Neural progenitor cell (in vitro differentiated cells): ENCODE measurements around the gene DOLPP1. TPM values are rescaled to one million over a fixed set of nuclear protein-coding genes. Genes with fewer than 3 reads are reported as not detected.
"Not testable (repeated sequence)": the region's sequence is repeated elsewhere in the genome, so short reads cannot be mapped to it uniquely, and the experiment has no call there.

Experiments
- DNase-seq: peaks from one replicate; pipeline ENCODE4 v3.0.0-alpha.2; 2016; ENCODE audit warnings: low spot score
- H2AFZ ChIP-seq: fragments of 200-600 bp; sonication (generic); replicated peaks from 2 replicates; pipeline ENCODE4 v1.6.1; 2016; ENCODE audit warnings: antibody characterized with exemption
- H3F3A ChIP-seq: fragments of 200-600 bp; sonication (generic); 2 replicates; pipeline ENCODE4 v1.6.1; 2016; ENCODE audit warnings: antibody characterized with exemption, low read depth
- H3K27ac ChIP-seq: fragments of 200-600 bp; sonication (generic); 2 replicates; pipeline ENCODE4 v1.5.1; 2016; ENCODE audit warnings: mild to moderate bottlenecking
- H3K27me3 ChIP-seq: fragments of 200-600 bp; sonication (generic); 2 replicates; pipeline ENCODE4 v1.6.1; 2016; ENCODE audit warnings: mild to moderate bottlenecking, moderate library complexity
- H3K36me3 ChIP-seq: fragments of 200-600 bp; sonication (generic); 2 replicates; pipeline ENCODE4 v1.5.1; 2016
- H3K4me1 ChIP-seq: fragments of 200-600 bp; sonication (generic); 2 replicates; pipeline ENCODE4 v1.6.1; 2016; ENCODE audit warnings: mixed run types
- H3K4me2 ChIP-seq: fragments of 200-600 bp; sonication (generic); 2 replicates; pipeline ENCODE4 v1.6.1; 2016
- H3K4me3 ChIP-seq: fragments of 200-600 bp; sonication (generic); 2 replicates; pipeline ENCODE4 v1.5.1; 2016
- H3K79me2 ChIP-seq: fragments of 200-600 bp; sonication (generic); 2 replicates; pipeline ENCODE4 v1.6.1; 2016; ENCODE audit warnings: low read depth
- H3K9ac ChIP-seq: fragments of 200-600 bp; sonication (generic); 2 replicates; pipeline ENCODE4 v1.6.1; 2016
- H3K9me3 ChIP-seq: fragments of 200-600 bp; sonication (generic); 2 replicates; pipeline ENCODE4 v1.5.1; 2016; ENCODE audit warnings: low read depth
- H4K20me1 ChIP-seq: fragments of 200-600 bp; sonication (generic); 2 replicates; pipeline ENCODE4 v1.6.1; 2016; ENCODE audit warnings: low read depth
- H3K27ac Mint-ChIP-seq: 3 replicates; pipeline ENCODE4 v1.8.0; 2021; ENCODE audit warnings: mixed read lengths
- H3K27me3 Mint-ChIP-seq: 2 replicates; pipeline ENCODE4 v1.8.0; 2022; ENCODE audit warnings: low read depth, mild to moderate bottlenecking, inconsistent platforms, moderate library complexity, mixed read lengths; ENCODE audit not compliant: insufficient read depth
- H3K36me3 Mint-ChIP-seq: 3 replicates; pipeline ENCODE4 v1.8.0; 2021; ENCODE audit warnings: mixed read lengths
- H3K4me1 Mint-ChIP-seq: 3 replicates; pipeline ENCODE4 v1.8.0; 2021; ENCODE audit warnings: mixed read lengths
- H3K4me3 Mint-ChIP-seq: 3 replicates; pipeline ENCODE4 v1.8.0; 2021; ENCODE audit warnings: mild to moderate bottlenecking, moderate library complexity, mixed read lengths
- H3K9me3 Mint-ChIP-seq: 3 replicates; pipeline ENCODE4 v1.8.0; 2020; ENCODE audit warnings: mixed read lengths
- EZH2 ChIP-seq: fragments of 200-600 bp; sonication (generic); IDR thresholded peaks from 2 replicates; pipeline ENCODE4 v1.6.1; 2017; ENCODE audit warnings: antibody characterized with exemption, mild to moderate bottlenecking, moderate library complexity
- EZH2phosphoT487 ChIP-seq: fragments of 200-600 bp; sonication (generic); IDR thresholded peaks from 2 replicates; pipeline ENCODE4 v1.6.1; 2017; ENCODE audit warnings: antibody characterized with exemption
- total RNA-seq: library from RNA; depleted of rRNA; stranded (reverse); fragments of >200 nt; gene quantifications from 2 replicates; pipeline ENCODE4 v1.2.3, GENCODE V29; 2015; ENCODE audit warnings: low replicate concordance
- TF ChIP-seq, protein P1 (sequence below): fragments of 200-600 bp; sonication (generic); IDR thresholded peaks from 2 replicates; pipeline ENCODE4 v1.5.1; 2017; ENCODE audit warnings: antibody characterized with exemption, mild to moderate bottlenecking

Gene DOLPP1
- total RNA-seq, 1 donor from 2014 or later, result 25.1 TPM

DNA sequence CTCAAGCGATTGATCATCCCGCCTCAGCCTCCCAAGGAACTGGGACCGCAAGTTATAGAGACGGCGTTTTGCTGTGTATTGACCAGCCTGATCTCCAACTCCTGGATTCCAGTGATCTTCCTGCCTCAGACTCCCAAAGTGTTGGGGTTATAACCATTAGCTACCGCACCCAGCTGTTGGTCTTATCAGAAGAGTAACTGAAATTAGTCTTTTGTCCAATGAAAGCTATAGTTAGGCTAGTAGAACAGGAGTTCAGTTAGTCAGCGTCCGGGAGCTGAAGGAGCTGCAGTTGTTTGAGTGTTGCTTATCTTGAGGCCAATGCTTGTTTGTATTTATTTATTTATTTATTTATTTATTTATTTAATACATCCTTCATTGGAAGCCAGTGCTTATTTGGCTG, 47.7 kb upstream of the DOLPP1 start:
- no peak for DNase-seq
- no peaks in the 10 kb centered on the region for H3K9me3 ChIP-seq
- no peak overlapping the region for H3K4me2 ChIP-seq
- H3K36me3 Mint-ChIP-seq, result no peaks in the 10 kb centered on the region
- H3K36me3 ChIP-seq, result no peaks in the 10 kb centered on the region
- H3K4me3 ChIP-seq, result no peak overlapping the region
- H3K27ac ChIP-seq, result no peak overlapping the region
- peaks cover 31% of the 10 kb centered on the region for H3K4me1 Mint-ChIP-seq
- peaks cover 15% of the 10 kb centered on the region for H3K79me2 ChIP-seq
- H3K27me3 ChIP-seq, result no peaks in the 10 kb centered on the region
- H3K9ac ChIP-seq, result no peak overlapping the region
- peaks cover 13% of the 10 kb centered on the region for H4K20me1 ChIP-seq
- TF ChIP-seq, protein P1, sequence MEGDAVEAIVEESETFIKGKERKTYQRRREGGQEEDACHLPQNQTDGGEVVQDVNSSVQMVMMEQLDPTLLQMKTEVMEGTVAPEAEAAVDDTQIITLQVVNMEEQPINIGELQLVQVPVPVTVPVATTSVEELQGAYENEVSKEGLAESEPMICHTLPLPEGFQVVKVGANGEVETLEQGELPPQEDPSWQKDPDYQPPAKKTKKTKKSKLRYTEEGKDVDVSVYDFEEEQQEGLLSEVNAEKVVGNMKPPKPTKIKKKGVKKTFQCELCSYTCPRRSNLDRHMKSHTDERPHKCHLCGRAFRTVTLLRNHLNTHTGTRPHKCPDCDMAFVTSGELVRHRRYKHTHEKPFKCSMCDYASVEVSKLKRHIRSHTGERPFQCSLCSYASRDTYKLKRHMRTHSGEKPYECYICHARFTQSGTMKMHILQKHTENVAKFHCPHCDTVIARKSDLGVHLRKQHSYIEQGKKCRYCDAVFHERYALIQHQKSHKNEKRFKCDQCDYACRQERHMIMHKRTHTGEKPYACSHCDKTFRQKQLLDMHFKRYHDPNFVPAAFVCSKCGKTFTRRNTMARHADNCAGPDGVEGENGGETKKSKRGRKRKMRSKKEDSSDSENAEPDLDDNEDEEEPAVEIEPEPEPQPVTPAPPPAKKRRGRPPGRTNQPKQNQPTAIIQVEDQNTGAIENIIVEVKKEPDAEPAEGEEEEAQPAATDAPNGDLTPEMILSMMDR, result no peak
- TF ChIP-seq EZH2phosphoT487 (no peak), EZH2 (no peak)
- H3K9me3 Mint-ChIP-seq, result no peaks in the 10 kb centered on the region
- peaks cover 4% of the 10 kb centered on the region for H3K4me1 ChIP-seq
- H3F3A ChIP-seq, result peaks cover 16% of the 10 kb centered on the region
- peaks cover 13% of the 10 kb centered on the region for H3K27me3 Mint-ChIP-seq
- no peak overlapping the region for H3K4me3 Mint-ChIP-seq
- H3K27ac Mint-ChIP-seq, result no peak overlapping the region
- no peak overlapping the region for H2AFZ ChIP-seq

GRCh38 chr9:129035838-129036237, 45.1 kb upstream of the DOLPP1 start:
- not testable (repeated sequence) for H3K9me3 Mint-ChIP-seq, H3K36me3 ChIP-seq, DNase-seq, H3K27me3 ChIP-seq, H3K9ac ChIP-seq, H3K36me3 Mint-ChIP-seq, H3K4me1 ChIP-seq, H3K9me3 ChIP-seq, H3K27ac ChIP-seq, H3K27me3 Mint-ChIP-seq
- Histone ChIP-seq H3F3A (peaks cover 16% of the 10 kb centered on the region), H3K4me3 (peak overlapping the region; percentile 33), H2AFZ (peak overlapping the region; percentile 71), H3K79me2 (peaks cover 35% of the 10 kb centered on the region), H4K20me1 (peaks cover 13% of the 10 kb centered on the region), H3K4me2 (peak overlapping the region; percentile 61)
- H3K4me1 Mint-ChIP-seq, result peaks cover 22% of the 10 kb centered on the region
- H3K4me3 Mint-ChIP-seq, result peak overlapping the region; percentile 98
- peak overlapping the region; percentile 12 for H3K27ac Mint-ChIP-seq

DNA sequence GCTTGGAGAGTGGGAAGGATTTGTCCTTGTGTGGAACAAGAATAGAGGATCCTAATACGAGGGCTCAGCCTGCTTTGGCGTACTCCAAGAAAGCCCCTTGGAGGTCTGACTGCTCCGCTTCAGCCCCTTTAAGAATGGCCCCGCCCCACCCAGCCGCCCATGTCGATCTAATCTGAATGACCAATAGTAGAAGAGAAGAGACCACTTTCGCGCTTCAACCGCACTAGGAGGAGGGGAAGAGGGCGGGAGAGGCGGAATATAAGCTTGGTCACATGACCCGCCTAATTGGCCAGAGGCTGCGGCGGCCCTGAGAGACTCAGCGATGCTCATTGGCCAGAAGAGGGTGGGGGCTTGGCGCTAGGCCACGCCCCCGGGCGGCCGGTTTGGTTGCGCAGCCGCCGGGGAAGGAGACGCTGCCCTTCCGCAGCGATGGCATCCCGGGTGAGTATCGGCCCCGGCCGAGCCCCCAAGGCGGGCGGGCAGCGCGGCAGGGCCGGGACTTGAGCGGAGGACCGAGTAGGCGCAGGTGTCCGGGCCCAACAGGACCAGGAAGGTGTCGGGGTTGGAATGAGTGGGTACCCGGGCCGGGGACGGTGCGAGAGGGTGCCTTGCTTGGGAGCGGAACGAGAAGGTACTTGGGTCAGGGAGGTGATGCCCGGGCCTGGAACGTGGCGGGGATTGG, 44.5 kb upstream of the DOLPP1 start, which contains the start of gene MIGA2:
TSS of gene MIGA2 (plus strand) at position 386 of the 682 bp plus-strand sequence. CDS start 3,969 bp downstream, outside the sequence.
- peaks cover 22% of the 10 kb centered on the region for H3K4me1 Mint-ChIP-seq

More for the DNA sequence above, 44.5 kb upstream of the DOLPP1 start, which contains the start of gene MIGA2:
- Histone ChIP-seq H3K27me3 (no peaks in the 10 kb centered on the region), H2AFZ (peak within 1 kb of the TSS; percentile 71), H3K4me3 (peak within 1 kb of the TSS; percentile 72), H3K4me2 (peak within 1 kb of the TSS; percentile 96), H3K9ac (peak within 1 kb of the TSS; percentile 63), H3K79me2 (peaks cover 35% of the 10 kb centered on the region), H3K27ac (no peak within 1 kb of the TSS), H3K9me3 (no peaks in the 10 kb centered on the region), H4K20me1 (peaks cover 13% of the 10 kb centered on the region), H3F3A (peaks cover 14% of the 10 kb centered on the region), H3K36me3 (no peaks in the 10 kb centered on the region), H3K4me1 (peaks cover 4% of the 10 kb centered on the region)
- Mint-ChIP-seq H3K27ac (peak within 1 kb of the TSS; percentile 48), H3K27me3 (peaks cover 8% of the 10 kb centered on the region), H3K4me3 (peak within 1 kb of the TSS; percentile 98), H3K36me3 (no peaks in the 10 kb centered on the region), H3K9me3 (no peaks in the 10 kb centered on the region)
- no peak for TF ChIP-seq EZH2phosphoT487
- TF ChIP-seq, protein P1, result no peak
- TF ChIP-seq EZH2, result no peak
- DNase-seq, result peak; percentile 100
